RWPE1 (cell line): ENCODE measurements around the gene TCF12.

ENCODE experiments used
- CTCF ChIA-PET: fragments of 350-600 bp; sonication (Branson Sonifier 250); formaldehyde crosslinking; extraction: SDS; loops from one replicate; lab custom pipeline; 2021; lab: Yijun Ruan, JAX
- POLR2A ChIA-PET: fragments of 400-600 bp; formaldehyde crosslinking; extraction: SDS; loops from one replicate; lab custom pipeline; 2020; ENCODE audit warnings: antibody characterized with exemption; ENCODE audit not compliant: low non-redundant PET; lab: Yijun Ruan, JAX
- DNase-seq: peaks from one replicate; pipeline ENCODE4 v3.0.0; 2012; ENCODE audit warnings: low spot score
- H3K27ac ChIP-seq: fragments of 450-650 bp; 2 replicates; pipeline ENCODE4 v1.5.1; 2017
- TF ChIP-seq, protein P1 (sequence below): fragments of 450-650 bp; conservative IDR thresholded peaks from 2 replicates; pipeline ENCODE4 v1.5.1; 2017; ENCODE audit warnings: low read depth, mild to moderate bottlenecking

The TCF12 gene

GRCh38 chr15:56972426-56972825 lies 54.0 kb downstream of the TCF12 start:
- DNase-seq: no peak
- POLR2A ChIA-PET: no interaction called here
- TF ChIP-seq, protein P1, sequence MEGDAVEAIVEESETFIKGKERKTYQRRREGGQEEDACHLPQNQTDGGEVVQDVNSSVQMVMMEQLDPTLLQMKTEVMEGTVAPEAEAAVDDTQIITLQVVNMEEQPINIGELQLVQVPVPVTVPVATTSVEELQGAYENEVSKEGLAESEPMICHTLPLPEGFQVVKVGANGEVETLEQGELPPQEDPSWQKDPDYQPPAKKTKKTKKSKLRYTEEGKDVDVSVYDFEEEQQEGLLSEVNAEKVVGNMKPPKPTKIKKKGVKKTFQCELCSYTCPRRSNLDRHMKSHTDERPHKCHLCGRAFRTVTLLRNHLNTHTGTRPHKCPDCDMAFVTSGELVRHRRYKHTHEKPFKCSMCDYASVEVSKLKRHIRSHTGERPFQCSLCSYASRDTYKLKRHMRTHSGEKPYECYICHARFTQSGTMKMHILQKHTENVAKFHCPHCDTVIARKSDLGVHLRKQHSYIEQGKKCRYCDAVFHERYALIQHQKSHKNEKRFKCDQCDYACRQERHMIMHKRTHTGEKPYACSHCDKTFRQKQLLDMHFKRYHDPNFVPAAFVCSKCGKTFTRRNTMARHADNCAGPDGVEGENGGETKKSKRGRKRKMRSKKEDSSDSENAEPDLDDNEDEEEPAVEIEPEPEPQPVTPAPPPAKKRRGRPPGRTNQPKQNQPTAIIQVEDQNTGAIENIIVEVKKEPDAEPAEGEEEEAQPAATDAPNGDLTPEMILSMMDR: no peak
- no peak overlapping the region for H3K27ac ChIP-seq
- CTCF ChIA-PET: no interaction called here

DNA sequence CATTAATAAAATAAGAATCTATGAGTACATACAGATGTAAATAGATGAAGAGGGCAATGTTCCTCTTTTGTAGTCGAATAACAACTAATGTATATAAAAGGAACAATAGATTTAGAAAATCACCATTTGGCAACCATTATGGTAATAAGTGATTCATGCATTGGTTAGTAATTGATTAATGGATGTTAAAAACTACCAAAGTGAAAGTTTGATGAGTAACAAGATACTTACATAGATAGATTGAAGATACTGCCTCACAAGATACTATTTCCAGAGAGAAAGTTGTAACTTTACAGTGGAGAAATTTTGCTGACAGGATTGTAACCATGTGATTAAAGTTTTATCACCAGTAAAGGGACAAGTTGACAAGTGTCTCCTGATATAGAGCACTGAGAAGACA lies 55.0 kb downstream of the TCF12 start:
- ChIA-PET POLR2A (no interaction called here), CTCF (no interaction called here)
- DNase-seq: no peak
- H3K27ac ChIP-seq: no peak overlapping the region
- TF ChIP-seq, protein P1: no peak

GRCh38 chr15:56977232-56977631 lies 58.8 kb downstream of the TCF12 start:
- no peak overlapping the region for H3K27ac ChIP-seq
- TF ChIP-seq, protein P1: no peak
- POLR2A ChIA-PET: no interaction called here
- DNase-seq: no peak
- CTCF ChIA-PET: interaction anchor here (0.6 kb wide), 1 partner anchor 8 kb away, joined by 3 read pairs; no protein-coding TSS in a partner anchor

DNA sequence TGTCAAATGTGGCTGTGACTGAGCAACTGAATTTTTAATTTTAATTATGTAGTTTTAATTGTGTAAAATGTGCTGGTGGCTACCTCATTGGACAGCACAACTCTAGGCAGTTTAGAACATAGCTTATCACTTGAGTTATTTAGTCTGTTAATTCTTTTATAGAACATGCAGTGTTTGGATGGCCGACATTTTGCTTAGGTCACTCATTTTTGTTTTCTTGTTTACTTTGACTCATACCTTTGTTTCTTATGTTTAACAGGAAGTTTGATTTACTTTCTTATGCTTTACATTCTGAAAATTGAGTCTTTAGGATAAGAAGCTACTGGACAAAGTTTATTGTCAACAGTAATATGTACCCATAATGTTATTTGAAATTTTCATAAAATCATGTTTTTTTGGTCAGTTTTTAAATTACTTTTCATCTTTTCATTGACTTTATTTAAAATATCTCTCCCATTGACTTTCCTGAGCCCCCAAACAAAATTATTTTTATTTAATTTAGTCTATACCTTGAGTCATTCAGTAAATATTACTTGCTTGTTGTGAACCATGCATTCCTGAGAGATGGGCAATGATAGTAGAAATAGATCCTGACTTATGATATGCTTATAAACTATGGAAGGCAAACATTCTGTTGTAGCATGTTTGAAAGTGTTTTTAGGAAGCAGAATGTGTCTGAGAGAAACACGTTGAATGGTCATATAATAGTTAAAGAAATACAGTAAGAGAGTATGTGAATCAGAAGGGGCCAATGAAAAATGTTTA lies 60.6 kb downstream of the TCF12 start:
- ChIA-PET POLR2A (no interaction called here), CTCF (interaction anchor here (0.7 to 0.8 kb wide), 2 partner anchors 37 to 564 kb away, joined by 3 read pairs; no protein-coding TSS in a partner anchor)
- peak; percentile 52 for DNase-seq
- TF ChIP-seq, protein P1: no peak
- no peak overlapping the region for H3K27ac ChIP-seq

DNA sequence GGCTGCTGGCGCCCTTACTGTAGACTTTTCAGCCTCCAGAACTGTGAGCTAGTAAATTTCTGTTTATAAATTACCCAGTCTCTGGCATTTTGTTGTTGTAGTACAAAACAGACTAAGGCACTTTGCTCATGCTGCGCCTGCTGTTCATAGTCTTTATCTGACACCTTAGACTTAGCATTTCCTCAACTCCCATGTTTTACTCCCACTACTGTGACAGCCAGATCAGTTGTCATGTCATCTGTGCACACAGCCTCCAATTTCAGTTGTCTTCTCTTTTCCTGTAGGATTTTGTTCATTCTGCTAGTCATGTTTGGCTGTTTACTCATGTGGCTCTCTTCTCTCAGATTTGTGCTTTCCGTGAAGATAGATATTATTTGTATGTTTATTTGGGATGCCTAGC lies 62.0 kb downstream of the TCF12 start:
- TF ChIP-seq, protein P1: no peak
- ChIA-PET CTCF (no interaction called here), POLR2A (no interaction called here)
- no peak overlapping the region for H3K27ac ChIP-seq
- no peak for DNase-seq

DNA sequence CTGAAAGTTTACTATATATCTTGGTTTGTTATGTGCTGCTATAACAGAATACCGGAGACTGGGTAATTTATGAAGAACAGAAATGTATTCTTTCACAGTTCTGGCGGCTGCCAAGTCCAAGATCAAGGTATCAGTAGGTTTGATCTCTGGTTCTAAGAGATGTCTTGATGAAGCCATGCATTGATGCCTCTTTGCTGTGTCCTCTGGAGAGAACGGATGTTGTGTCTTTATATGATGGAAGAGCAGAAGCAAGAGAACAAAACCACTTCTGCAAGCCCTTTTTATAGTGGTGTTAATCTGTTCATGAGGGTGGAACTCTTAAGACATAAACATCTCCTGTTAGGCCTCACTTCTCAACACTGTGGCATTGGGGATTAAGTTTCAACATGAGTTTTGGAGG lies 62.7 kb downstream of the TCF12 start:
- CTCF ChIA-PET: no interaction called here
- POLR2A ChIA-PET: no interaction called here
- H3K27ac ChIP-seq: no peak overlapping the region
- DNase-seq: no peak
- TF ChIP-seq, protein P1: no peak
